ENCODE data around the gene CABLES2.

CABLES2 gene, protein sequence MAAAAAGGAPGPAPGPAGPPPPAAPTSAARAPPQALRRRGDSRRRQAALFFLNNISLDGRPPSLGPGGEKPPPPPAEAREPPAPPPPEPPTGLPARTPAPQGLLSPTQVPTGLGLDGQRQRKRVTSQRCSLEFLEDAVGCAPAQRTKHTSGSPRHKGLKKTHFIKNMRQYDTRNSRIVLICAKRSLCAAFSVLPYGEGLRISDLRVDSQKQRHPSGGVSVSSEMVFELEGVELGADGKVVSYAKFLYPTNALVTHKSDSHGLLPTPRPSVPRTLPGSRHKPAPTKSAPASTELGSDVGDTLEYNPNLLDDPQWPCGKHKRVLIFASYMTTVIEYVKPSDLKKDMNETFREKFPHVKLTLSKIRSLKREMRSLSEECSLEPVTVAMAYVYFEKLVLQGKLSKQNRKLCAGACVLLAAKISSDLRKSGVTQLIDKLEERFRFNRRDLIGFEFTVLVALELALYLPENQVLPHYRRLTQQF

DNA sequence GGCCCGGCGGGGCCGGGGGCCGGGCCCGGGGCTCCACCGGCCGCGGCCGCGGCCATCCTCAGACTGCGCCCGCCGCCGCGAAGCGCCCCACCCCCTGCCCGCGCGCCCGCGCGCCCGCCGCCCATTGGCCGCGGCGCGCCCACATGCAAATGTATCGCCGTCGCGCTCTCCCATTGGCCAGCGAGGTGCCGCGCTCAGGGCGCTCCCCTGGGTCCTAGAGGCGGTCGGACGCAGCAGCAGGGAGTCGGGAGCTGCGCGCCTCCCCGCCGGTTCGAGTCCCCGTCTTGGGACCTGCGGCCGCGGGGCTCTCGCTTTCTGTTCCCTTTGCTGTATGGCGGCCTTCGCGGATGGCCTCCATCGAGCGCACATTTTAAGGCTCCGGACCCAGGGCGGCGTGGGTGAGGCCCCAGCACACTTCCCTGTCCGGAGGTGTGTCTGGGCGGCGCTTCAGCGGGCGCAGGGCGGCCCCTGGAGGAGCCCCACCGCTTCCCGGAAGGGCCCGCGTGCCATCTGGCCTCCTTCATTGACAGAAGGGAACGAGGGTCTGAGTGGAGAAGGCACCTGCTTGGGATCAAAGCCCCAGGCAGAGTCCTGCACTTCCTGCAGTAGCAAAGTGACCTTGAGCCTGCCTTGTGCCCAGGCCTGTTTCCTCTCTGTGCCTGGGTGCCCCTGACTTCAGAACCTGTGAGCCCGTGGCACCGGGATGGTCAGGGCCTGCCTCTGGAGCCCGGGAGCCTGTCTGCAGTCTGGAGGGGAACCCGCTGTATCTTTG, at the start of gene CABLES2:
Gene CABLES2, minus strand, starts transcription at position 65 of the 772 bp plus-strand sequence. Its CDS starts 9 bp downstream, at position 56.
- peak; percentile 74 to 79 for DNase-seq

DNA sequence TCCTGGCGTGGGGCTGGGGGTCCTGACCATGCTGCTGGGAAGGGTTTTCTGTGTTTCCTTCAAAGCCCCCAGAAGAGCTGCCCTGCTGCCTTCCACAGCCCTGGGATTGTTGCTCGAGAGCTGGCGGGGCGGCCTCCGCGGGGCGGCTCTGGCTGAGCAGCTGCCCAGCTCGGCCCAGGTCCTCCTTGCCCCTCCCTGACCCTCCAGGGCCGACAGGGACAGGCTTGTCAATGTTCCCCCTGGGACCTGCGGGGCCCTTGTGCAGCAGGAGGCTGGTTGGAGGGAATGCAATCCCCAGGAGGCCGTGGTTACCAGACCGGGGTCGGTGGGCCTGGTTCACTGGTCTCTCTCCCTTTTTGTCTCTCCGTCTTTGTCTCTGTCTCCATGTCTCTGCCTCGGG, 48.8 kb upstream of the CABLES2 start:
- DNase-seq, result no peak

DNA sequence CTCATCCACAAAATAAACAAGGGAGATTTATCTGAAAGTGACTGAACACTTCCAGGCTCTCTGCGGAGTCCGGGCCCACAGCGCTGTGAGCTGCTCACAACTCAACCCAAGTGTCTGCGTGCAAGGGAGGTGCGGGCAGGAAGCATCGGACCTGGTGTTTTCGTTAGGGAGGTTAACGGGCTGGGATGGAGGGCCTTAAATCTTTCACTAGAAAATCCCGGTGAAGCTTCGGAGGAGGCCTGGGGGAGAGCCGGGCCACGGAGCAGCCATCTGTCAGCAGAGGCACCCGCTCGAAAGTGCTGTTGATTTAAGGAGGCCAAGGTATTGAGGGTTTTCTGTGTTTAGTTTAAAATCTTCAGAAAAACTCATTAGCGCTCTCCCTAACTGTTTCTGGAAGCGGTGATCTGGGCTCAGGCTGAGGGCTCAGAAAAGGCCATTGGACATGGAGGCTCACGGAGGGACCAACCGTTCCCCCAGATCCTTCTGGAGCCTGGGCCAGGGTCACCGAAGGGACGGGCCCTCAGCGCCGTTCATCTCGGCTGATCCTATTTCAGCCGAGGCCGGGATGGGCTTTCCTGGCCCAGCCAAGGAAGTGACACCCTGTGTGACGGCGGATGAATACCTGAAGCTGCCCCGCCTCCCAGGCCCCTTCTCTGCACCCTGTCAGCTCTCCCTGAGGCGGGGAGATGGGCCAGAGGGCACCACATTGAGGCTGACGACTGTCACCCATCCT, 48.0 kb upstream of the CABLES2 start:
- no peak for DNase-seq

DNA sequence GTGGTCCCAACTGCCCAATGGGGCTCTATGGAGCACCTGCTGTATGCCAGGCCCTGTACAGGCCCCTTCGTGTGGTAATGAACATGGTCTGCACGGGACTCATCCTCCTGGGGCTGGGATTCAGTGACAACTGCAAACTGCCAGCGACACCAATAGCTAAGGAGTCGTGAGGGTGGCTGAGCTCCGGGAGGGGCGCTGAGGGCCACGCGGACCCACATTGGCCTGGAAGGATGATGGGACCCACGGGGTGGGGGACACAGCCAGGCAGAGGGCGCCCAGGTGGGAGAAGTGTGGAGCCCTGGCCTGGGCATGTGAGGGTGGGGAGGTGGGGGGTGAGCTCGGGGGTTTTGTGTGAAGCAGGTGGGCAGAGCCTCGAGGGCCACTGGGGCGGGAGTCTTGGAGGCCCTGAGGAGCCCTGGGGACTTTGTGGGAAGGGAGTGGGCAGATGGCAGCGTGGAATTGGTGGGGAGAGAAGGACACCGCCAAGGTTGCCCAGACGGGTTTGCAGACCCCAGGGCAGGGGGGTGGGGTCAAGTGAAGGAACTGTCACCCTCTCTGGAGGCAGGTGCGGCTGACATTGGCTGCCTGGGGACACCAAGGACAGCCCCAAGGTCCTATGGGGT, 46.2 kb upstream of the CABLES2 start:
- DNase-seq, result no peak

DNA sequence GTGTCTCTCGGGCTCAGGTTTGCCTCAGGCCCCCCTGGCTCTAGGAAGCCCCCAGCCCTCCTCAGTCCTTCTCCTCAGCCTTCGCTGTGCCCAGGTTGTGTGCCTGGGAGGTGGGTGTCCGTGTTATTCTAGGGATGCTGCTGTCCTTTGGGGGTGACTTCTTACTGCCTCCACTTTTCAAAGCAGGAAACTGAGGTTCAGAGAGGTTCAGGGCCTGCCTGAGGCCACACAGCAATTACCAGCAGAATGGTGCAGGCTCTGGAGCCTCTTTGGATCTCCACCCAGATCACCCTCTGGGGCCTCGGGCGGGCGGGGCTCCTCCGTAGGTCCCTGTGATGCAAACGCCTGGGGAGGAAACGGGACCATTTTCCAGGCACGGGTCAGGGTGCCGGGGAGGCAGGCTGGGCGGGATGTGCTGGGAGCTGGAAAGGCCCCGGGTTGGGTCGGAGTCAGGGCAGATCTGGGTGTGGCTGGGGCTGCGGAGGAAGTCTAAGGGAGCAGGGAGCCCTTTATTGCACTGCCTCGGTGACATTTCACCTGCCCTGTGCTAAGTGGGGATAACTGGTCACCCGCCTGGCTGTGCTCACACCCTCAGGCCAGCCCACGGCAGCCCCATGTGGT, 45.5 kb upstream of the CABLES2 start:
- DNase-seq, result no peak

DNA sequence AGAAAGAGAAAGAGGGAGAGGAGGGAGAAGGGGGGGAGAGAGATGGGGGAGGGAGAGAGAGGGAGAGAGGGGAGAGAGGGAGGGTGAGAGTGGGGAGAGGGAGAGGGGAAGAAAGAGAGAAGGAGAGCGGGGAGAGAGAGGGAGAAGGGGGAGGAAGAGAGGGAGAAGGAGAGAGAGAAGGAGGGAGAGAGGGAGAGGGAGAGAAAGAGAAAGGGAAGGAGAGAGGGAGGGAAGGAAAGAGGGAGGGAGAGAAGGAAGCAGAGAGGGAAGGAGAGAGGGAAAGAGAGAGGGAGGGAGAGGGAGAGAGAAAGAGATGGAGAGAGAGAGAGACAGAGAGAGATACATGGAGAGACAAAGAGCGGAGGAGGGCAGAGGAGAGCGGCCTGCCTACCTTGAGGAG, 44.9 kb upstream of the CABLES2 start:
- no peak for DNase-seq

DNA sequence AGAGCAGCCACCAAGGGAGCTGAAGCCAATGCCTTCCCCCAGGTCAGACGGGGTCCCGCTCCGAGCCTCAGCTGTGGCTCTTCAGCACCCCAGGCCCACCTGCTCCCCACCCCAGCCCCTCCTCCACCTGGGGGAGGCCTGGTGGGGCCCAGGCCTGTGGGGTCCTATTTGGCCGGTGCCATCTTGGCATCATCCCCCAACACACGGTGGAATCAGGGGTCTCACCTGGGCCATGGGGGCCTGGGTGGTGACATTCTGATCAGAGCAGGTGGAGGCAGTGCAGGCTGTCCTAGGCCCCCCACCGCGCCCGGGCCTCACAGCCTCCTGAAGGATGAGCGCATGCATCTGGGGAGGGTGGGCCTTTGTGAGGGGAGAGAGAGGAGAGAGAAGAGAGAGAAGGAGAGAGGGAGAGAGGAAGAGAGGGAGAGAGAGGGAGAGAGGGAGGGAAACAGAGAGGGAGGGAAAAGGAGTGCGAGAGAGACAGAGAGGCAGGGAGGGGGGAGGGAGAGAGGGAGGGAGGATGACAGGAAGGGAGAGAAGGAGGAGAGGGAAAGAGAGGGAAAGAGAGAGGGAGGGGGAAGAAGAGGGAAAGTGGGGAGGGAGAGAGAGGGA, 44.2 kb upstream of the CABLES2 start:
- DNase-seq, result no peak

DNA sequence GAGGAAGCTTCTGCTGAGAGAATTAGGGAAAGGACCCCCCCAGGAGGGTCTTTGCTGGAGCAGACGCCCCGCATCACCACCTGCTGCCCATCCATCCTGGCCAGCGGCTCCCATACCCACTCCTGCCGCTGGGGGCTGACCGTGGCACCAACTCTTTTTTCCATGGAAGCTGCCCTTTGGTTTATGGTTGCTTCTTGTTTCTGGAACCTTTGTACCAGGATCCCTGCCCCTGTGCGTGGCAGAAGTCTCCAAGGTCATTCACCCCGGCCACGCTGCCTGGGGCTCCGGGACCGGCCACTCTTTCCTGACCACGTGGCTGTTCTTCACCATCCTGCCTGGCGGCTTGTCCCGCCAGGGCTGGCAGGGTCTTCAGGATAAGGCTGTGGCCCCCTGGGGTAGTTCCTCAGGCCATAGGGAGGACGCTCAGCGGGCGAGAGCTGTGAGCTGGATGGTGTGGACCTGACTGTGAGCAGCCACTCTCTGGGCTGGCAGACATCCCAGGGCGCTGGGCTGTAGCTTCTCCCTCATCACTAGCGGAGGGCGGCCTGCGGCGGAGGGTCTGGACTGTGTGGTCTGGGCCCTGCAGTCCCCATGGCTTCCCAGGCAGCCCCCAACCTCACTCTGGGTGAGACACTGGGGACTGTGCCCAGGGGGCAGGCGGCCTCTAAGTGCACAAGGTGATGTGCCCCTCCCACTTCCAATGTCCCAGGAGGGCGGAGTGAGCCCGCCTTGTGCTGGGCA, 43.0 kb upstream of the CABLES2 start:
- no peak for DNase-seq

DNA sequence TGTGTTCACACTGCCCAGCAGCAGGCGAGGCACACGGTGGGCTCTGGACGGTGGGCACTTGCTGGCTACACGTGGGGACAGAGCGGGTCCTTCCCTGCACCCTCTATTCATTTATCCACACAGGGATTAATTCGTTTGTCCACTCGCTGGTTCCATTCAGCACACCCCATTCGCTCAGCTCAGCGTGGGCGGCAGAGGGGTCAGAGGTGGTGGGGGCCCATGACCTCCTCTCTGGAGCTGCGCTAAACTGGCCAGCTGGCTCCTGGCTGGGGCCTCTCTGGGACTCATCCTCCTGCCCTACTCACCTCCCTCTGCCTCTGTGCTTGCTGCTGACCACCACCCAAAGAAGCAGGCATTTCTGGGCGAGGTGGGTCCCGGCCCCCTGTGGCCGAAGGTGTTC, 41.7 kb upstream of the CABLES2 start:
- no peak for DNase-seq

DNA sequence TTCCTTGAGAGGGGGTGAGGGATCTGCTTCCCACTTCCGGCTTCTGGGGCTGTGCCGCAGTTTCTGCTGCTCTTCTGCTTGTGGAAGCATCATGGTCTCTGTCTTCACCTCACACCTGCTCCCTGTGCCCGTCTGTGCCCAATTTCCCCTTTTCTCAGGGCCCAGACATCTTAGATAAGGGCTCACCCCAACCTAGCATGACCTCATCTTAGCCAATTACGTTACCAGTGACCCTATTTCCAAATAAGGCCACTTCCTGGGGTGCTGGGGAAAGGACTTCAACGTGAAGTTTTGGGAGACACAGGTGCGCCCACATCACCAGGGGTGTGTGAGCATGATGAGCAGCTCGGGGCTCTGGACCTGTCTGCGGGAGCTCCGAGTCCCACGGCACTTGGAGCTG, 41.0 kb upstream of the CABLES2 start:
- DNase-seq, result no peak

DNA sequence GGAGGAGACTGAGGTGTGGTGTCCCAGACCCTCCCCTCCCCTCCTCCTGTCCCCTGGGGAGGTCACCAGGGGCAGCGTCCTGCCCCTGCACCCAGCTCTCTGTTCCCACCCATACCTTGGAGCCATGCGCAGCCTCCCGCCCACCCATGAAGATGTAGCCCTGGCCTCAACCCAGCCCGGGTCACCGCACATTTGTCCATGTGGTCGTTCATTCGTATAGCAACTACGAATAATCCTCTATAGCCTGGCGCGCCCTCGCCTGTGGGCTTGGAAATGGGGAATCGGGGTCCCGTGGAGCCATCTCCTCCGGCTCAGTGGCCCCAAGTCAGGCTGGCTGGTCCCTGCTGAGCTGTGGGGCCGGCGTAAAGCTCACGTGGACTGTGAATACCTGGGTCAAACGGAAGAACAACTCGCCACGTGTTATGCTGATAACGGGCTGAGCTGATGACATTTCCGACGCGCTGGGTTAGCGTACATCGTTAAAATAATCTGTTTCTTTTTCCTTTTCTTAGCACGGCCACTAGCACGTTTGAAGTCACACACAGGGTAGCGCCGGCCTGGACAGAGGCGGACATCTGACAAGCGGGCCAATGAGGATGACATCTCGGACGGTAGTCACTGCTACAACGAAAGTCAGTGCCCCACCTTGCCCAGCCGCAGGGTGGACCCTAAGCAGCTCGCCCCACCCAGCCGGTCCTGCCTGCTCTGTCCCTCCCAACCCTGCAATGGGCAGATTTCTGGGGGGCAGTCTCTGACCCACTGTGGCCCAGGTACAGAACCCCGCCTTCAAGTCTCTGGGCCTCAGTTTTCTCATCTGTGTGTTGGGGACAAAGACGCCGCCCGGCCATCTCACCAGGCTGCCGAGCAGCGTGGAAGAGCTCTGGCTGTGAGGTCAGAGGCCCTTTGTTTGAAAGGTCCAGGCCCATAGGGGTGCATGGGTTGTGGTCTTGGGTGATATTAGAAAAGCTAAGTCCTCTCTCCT, 40.1 kb upstream of the CABLES2 start:
- no peak for DNase-seq

DNA sequence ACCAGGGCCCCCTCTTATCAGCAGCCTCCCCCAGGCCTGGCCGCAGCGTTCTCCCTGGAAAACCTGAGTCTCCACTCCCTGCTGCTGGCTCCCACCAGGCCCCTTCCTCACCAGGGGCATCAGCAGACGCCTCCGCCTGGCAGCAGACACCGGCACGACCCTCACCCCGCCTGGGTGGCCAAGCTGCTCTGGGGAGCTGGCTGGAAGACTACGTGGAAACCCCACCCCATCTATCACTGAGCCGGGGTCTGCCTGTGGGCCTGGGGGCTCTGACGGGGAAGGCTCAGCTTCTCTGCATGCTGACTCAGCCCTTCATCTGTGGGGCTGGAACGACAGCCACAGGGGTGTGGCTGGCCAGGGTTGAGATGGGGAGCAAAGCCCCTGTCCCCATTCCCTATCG, 39.4 kb upstream of the CABLES2 start:
- DNase-seq, result no peak

DNA sequence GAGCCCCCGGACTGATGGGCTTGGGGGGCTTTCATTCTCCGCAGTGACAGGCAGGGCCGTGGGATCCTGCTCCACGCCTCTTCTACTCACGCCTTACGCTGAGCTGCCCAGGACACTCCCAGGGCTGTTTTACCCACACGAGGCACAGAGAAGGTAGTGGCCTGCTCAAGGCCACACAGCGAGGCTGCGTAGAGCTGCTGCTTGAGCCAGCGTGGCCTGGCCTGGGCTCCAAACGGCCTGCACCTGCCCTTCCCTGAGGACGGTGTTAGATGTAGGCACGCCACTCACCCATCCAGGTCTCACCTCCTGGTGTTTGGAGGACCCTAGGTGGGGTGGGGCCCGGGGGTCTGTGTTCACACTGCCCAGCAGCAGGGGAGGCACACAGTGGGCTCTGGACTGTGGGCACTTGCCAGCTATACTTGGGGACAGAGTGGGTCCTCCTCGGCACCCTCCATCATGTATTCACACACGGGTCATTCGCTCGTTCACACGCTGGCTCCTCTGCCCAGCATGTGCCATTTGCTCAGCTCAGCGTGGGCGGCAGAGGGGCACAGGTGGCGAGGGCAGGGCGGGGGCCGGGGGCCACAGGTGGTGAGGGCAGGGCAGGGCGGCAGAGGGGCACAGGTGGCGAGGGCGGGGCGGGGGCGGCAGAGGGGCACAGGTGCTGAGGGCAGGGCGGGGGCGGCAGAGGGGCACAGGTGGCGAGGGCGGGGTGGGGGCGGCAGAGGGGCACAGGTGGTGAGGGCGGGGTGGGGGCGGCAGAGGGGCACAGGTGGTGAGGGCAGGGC, 38.7 kb upstream of the CABLES2 start:
- no peak for DNase-seq

DNA sequence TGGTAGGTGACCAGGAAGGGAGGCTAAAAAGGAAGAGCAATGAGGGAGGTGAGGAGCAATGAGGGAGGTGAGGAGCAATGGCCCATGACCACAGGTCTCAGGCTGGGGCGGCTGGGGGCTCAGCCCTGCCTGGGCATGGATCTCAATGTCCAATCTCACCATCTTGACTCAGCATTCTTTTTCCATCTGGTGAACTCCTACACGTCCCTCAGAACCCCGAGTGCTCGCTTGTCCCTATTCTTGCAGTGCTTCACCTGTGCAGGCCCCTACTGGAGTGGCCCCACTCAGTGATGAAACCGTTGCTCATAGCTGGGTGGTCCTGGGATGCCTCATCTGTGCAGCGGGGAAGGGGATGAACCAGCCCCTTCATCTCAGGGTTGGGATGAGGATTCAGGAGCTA, 37.2 kb upstream of the CABLES2 start:
- no peak for DNase-seq

DNA sequence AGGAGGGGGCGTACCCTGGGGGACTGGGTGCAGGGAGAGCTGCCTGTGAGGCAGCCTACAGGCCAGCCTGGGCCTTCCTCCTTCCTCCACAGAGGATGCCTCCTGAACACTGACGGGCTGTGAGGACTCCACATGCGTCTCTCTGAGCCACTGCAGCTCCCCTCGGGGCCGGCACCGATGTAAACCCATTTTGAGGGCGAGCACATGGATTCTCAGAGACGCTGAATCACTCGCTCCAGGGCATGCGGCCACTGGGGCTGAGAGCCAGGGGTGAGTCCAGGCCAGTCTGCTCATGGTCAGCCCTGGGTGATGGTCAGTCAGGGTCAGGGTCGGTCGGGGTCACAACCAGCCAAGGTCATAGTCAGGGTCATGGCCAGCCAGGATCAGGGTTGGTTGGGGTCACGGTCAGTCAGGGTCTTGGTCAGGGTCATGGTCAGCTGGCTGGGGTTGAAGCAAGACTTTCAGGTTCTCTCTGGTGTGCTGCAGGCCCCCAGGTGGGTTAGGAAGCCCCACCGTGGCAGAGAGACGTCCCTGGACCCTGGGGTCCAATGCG, 35.0 kb upstream of the CABLES2 start:
- no peak for DNase-seq

DNA sequence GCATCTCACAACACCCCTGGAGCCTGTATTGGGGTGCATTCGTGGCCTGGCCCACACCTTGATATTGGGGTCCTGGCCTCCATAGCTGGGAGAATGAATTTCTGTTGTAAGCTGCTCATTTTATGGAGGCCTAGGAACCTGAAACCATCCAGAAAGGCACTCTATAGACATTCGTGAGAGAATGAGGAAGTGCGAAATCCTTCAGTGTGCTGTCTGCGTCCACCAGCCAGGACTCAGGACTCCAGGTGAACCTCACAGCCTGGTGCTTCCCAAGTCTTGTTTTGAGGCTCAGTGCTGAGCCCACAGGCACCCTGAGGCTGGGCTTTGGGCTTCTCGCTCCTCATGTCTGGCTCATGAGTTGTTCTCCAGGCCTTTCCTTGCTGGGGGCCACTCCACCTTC, 32.1 kb upstream of the CABLES2 start:
- peak in 1 of 2 experiments; percentile 1 for DNase-seq

DNA sequence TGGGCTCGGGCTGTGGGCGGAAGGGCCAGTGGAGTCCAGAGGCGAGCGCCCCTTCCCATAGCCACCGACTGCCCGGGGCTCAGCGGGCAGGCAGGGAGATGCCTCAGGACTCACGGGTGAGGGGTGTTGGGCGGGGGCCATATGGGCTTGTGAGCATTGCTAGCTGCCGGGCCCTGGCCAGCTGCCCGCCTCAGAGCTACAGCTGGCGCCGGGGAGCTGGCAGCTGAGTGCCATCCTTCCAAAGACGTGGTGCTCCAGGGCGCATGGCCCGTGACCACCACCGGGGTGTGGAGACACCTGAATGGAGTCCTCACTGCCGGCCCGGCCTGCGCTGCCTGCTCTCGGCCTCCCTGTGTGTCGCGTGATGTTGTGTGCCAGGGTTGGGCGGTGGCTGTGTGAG, 30.8 kb upstream of the CABLES2 start:
- DNase-seq, result no peak

DNA sequence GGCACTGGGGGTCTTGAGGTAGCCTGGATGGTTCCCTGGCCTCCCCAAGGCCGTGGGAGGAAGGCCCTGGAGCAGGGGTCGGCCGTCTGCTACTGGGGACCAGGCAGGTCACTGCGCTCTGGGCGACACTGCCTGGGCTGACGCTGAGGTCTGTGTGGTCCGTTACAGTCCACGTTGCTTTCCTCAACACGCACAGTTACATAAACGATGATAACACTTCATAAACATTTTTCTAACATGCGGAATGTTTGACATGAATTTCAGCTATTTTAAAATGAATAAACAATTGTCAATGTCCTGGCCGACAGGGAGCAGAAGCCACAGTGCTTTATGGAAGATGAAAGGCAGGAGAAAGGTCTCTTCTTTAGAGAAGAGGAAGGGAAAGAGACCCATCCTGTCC, 30.4 kb upstream of the CABLES2 start:
- no peak for DNase-seq

DNA sequence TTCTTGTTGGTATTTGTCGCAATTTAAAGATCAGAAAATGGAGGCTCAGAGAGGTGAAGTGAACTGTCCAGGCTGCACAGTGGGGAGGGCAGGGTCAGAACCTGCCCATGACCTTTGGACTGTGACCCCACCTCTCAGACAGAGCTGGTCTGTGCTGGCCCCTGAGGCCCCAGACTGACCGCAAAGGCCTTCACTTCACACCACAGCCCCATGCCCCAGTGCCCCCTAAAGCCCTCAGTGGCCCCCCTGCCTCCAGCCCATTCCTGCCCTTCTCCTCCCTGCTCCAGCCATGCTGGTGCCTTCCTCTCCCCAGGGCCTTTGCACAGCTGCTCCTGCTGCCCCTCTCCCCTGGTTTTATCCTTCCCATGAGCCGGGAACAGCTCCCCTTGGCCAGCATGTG, 29.6 kb upstream of the CABLES2 start:
- no peak for DNase-seq

Measured in AML-193 (cell line).